Tibial nerve (tissue), 4 donors: ENCODE data around the gene MYO5C. TPM values are rescaled to one million over a fixed set of nuclear protein-coding genes. Genes with fewer than 3 reads are reported as not detected.

ENCODE experiments used
- DNase-seq, 2 donors: peaks; one replicate each; pipeline ENCODE4 v3.0.0-alpha.2; 2019; ENCODE audit warnings: low spot score in 2 of 2
- H3K27ac ChIP-seq, 4 donors: fragments of 200-600 bp; sonication (generic) in 3 of 4; one replicate each; pipeline ENCODE4 v1.5.1; 2017 to 2019; ENCODE audit warnings: mild to moderate bottlenecking in 1 of 4
- H3K27me3 ChIP-seq, 2 donors: fragments of 200-600 bp; sonication (generic) in 1 of 2; one replicate each; pipeline versions ENCODE4 v1.5.1 to v1.6.0; 2017 to 2019
- H3K36me3 ChIP-seq, 3 donors: fragments of 200-600 bp; sonication (generic); one replicate each; pipeline ENCODE4 v1.5.1; 2018 to 2019
- H3K4me1 ChIP-seq, 4 donors: fragments of 200-600 bp; sonication (generic) in 3 of 4; one replicate each; pipeline ENCODE4 v1.5.1; 2017 to 2019
- H3K4me3 ChIP-seq, 4 donors: fragments of 200-600 bp; sonication (generic) in 3 of 4; one replicate each; pipeline ENCODE4 v1.5.1; 2017 to 2019; ENCODE audit warnings: mild to moderate bottlenecking in 1 of 4, moderate library complexity in 1 of 4
- H3K9me3 ChIP-seq, 4 donors: fragments of 200-600 bp; sonication (generic) in 3 of 4; one replicate each; pipeline ENCODE4 v1.5.1; 2017 to 2019
- CTCF ChIP-seq, 5 experiments: fragments of 200-600 bp in 3 of 5; fragments of 450-650 bp in 2 of 5; sonication (generic) in 3 of 5; IDR thresholded peaks; one replicate each; pipeline ENCODE4 v1.5.1; 2016 to 2019; ENCODE audit warnings: antibody characterized with exemption in 5 of 5, mild to moderate bottlenecking in 3 of 5, moderate library complexity in 2 of 5
- EP300 ChIP-seq, 2 donors: sonication (generic); formaldehyde crosslinking; IDR thresholded peaks; one replicate each; pipeline ENCODE4 v1.6.1; 2017; ENCODE audit warnings: antibody characterized with exemption in 2 of 2, mild to moderate bottlenecking in 1 of 2
- POLR2A ChIP-seq, 2 donors: fragments of 450-650 bp; IDR thresholded peaks; one replicate each; pipeline ENCODE4 v1.6.1; 2017; ENCODE audit warnings: antibody characterized with exemption in 2 of 2, mild to moderate bottlenecking in 2 of 2, moderate library complexity in 2 of 2
- WGBS, 2 donors: methylation state at CpG; one replicate each; pipeline ENCODE4 v1.1.5; 2018; 5-methylcytosine and 5-hydroxymethylcytosine counted together
- total RNA-seq, 4 donors: library from RNA; depleted of rRNA; stranded (reverse); fragments of >200 nt; gene quantifications; one replicate each; pipeline ENCODE4 v1.1.0, GENCODE V29; 2016

MYO5C gene
- total RNA-seq, 4 donors from 2014 or later, result 9.8 to 39.3 (median 12.6) TPM

GRCh38 chr15:52204657-52205056 lies 90.9 kb downstream of the MYO5C start:
- Histone ChIP-seq H3K9me3 (no peaks in the 10 kb centered on the region), H3K4me3 (no peak overlapping the region), H3K4me1 (no peaks in the 10 kb centered on the region), H3K27me3 (no peaks in the 10 kb centered on the region), H3K27ac (no peak overlapping the region), H3K36me3 (no peaks in the 10 kb centered on the region)
- no peak for DNase-seq
- no peak for TF ChIP-seq CTCF (IDR thresholded peaks at IDR 0.05)
- 94 to 99% methylated on average over 18 to 20 of the region's 20 CpGs for WGBS, 2 donors

- Histone ChIP-seq H3K27ac (no peak overlapping the region), H3K4me1 (no peaks in the 10 kb centered on the region), H3K27me3 (no peaks in the 10 kb centered on the region), H3K36me3 (no peaks in the 10 kb centered on the region), H3K9me3 (no peaks in the 10 kb centered on the region), H3K4me3 (no peak overlapping the region)
- TF ChIP-seq POLR2A (IDR thresholded peaks at IDR 0.05) (no peak), CTCF (IDR thresholded peaks at IDR 0.05) (no peak), EP300 (IDR thresholded peaks at IDR 0.05) (no peak)
- 86 to 87% methylated on average over 1 of the region's 1 CpG for WGBS, 2 donors
- DNase-seq, result no peak
Measured at GRCh38 chr15:52200831-52201365, 94.7 kb downstream of the MYO5C start.

- Histone ChIP-seq H3K27me3 (no peaks in the 10 kb centered on the region), H3K9me3 (no peaks in the 10 kb centered on the region), H3K27ac (no peak overlapping the region), H3K4me1 (no peaks in the 10 kb centered on the region), H3K36me3 (no peaks in the 10 kb centered on the region), H3K4me3 (no peak overlapping the region)
- 92 to 98% methylated on average over 2 of the region's 2 CpGs for WGBS, 2 donors
- TF ChIP-seq EP300 (IDR thresholded peaks at IDR 0.05) (no peak), CTCF (IDR thresholded peaks at IDR 0.05) (no peak), POLR2A (IDR thresholded peaks at IDR 0.05) (no peak)
- no peak for DNase-seq
Measured at GRCh38 chr15:52199271-52199670, 96.3 kb downstream of the MYO5C start.

- TF ChIP-seq EP300 (IDR thresholded peaks at IDR 0.05), result no peak
- no peak for TF ChIP-seq CTCF (IDR thresholded peaks at IDR 0.05)
- TF ChIP-seq POLR2A (IDR thresholded peaks at IDR 0.05), result no peak
Measured at GRCh38 chr15:52196891-52197290, 98.7 kb downstream of the MYO5C start.

GRCh38 chr15:52193791-52194190 lies 101.8 kb downstream of the MYO5C start:
- 63 to 77% methylated on average over 1 of the region's 1 CpG for WGBS, 2 donors
- H3K4me1 ChIP-seq, result no peaks in the 10 kb centered on the region
- no peaks in the 10 kb centered on the region for H3K36me3 ChIP-seq
- H3K27me3 ChIP-seq, result no peaks in the 10 kb centered on the region
- TF ChIP-seq POLR2A (IDR thresholded peaks at IDR 0.05) (no peak), EP300 (IDR thresholded peaks at IDR 0.05) (no peak), CTCF (IDR thresholded peaks at IDR 0.05) (no peak)
- DNase-seq, result no peak
- no peak overlapping the region for H3K4me3 ChIP-seq
- H3K9me3 ChIP-seq, result no peaks in the 10 kb centered on the region
- no peak overlapping the region for H3K27ac ChIP-seq

More at GRCh38 chr15:52196891-52197290, 98.7 kb downstream of the MYO5C start:
- H3K9me3 ChIP-seq, result no peaks in the 10 kb centered on the region
- H3K4me1 ChIP-seq, result no peaks in the 10 kb centered on the region
- DNase-seq, result no peak
- H3K36me3 ChIP-seq, result no peaks in the 10 kb centered on the region
- WGBS, 2 donors, result 75 to 80% methylated on average over 3 of the region's 3 CpGs
- H3K27me3 ChIP-seq, result no peaks in the 10 kb centered on the region
- H3K4me3 ChIP-seq, result no peak overlapping the region
- H3K27ac ChIP-seq, result no peak overlapping the region
